ENCODE results near the gene GIGYF2. TPM values are rescaled to one million over a fixed set of nuclear protein-coding genes. Genes with fewer than 3 reads are reported as not detected.

GIGYF2 gene
- polyA plus RNA-seq, 10 donors: 35.3 to 44.9 (median 39.3) TPM

DNA sequence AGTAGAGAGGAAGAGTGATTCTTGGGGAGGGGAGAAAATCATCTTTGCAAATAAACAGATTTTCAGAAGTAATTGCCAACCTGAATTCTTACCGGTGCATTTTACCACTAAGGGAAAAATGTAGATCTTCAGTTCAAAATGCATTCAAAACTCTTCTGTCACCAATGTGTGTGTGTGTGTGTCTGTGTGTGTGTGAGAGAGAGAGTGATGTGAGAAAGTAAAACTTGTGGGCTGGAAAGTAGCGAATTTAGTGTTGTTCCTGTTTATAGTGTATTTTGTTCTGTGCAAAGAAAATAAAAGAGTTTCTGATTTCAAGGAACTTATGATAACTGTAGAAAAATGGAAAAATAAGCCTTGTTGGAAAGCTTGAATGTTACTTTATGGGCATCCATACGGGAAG is 52.2 kb downstream of the GIGYF2 start:
- no peak for DNase-seq

DNA sequence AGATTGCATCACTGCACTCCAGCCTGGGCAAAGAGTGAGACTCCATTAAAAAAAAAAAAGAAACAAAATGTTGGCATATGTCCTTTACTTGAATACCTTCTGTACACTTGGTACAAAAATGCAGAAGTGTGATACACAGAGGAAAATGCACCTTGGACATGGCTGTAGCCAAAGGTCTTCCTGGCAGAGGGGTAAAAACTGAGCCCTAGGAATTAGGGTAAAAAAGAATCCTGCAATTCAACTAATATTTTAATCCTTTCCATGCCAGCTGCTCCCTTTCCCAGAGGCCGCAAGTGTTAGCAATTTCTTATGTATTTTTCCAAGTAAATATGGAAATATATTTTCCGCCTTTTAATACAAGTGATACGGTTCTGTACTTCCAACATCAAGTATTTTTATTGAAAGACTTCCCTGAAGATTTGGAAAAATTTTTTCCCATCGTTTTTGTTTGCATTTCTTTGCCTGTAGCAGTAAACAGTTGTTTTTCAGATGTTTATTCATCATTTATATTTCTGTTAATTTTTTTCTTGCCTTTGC is 53.1 kb downstream of the GIGYF2 start:
- no peak for DNase-seq

- no peak for DNase-seq
These were observed 60.8 kb downstream of the GIGYF2 start for GRCh38 chr2:232757905-232758304.

- peak in 2 of 3 donors; percentile 6 to 12 for DNase-seq
These were observed 64.3 kb downstream of the GIGYF2 start for GRCh38 chr2:232761301-232761907.

GRCh38 chr2:232767866-232768265 is 70.7 kb downstream of the GIGYF2 start:
- no peak for DNase-seq

- no peak for DNase-seq
These were observed 73.1 kb downstream of the GIGYF2 start for GRCh38 chr2:232770207-232770606.

DNA sequence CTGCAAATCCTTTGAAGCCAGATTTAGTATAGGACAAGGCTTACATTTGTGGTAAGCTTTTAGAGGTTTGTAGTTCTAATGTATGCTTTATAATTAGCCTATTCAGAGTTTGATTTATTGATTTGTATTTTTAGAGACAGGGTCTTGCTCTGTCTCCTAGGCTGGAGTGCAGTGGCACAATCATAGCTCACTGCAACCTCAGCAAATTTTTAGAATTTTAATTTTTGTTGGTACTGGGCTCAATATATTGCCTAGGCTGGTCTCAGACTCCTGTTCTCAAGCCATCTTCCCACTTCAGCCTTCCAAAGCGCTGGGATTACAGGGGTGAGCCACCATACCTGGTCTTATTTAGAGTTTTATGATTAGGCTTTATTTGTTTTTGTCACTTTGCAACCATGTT is 74.7 kb downstream of the GIGYF2 start:
- DNase-seq: no peak

GRCh38 chr2:232772531-232772930 is 75.4 kb downstream of the GIGYF2 start:
- no peak for DNase-seq

GRCh38 chr2:232773815-232774214 is 76.7 kb downstream of the GIGYF2 start:
- DNase-seq: no peak

GRCh38 chr2:232776435-232776834 is 79.3 kb downstream of the GIGYF2 start, which contains the start of gene KCNJ13:
KCNJ13 (minus strand) TSS chr2:232776565; CDS start chr2:232771362, 5,203 bp downstream.
- DNase-seq: no peak

DNA sequence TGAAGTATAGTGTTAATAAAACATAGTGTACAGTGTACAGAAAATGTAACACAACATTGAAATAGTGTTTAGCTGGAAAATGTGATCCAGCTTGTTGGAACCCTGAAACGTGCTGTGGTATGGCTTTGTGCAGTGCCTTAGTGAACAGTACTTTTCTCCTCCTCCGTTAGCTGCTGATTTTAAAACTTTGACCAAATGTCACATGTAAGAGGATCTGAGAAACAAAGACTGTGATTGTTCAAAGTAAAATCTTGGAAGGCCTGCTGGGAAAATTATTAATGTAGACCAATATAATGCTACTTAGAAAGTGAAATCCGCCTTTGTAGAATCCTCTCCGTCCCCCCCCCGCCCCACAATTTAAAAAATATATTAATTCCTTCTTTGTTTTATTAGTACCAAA is 80.1 kb downstream of the GIGYF2 start:
- DNase-seq: no peak

DNA sequence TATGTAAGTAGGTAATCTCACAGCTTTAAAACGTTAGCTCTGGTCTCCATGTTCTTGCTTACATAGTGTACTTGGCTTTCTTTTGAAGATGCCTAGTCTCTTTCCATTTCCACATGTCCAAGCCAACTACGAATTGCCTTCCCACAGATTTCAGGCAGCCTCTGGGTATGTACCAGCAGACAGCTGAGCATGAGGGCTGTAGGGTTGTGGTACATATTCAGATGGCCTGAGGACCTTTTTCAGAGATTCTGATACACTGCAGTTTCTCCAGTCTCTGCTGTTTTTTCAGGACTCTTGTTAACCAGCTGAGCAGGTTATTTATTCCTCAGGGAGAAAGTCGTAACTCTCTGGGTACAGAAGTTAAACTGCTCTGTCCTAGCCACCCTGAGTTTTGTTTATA is 82.3 kb downstream of the GIGYF2 start:
- DNase-seq: peak in 1 of 3 donors; percentile 7

DNA sequence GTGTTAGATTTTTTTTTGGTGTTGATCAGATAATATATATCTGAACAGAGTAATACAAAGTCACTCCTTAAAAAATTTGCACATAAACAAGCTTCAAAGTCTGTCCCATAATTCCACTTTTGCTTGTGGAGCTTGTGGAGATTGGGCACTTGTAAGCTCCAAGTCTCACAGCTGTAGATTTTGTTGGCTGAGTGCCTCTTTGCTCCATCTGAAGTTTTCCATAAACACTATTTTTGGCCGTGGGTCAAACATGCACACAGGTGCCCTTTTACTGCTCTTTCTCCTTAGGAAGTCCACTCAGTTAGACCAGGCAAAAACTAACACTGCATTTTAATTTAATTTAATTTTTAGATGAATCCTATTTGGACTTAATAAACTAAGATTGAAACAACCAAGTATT is 82.8 kb downstream of the GIGYF2 start:
- DNase-seq: peak; percentile 30 to 60 (median 41)

GRCh38 chr2:232781765-232782164 is 84.6 kb downstream of the GIGYF2 start:
- peak in 1 of 3 donors; percentile 2 for DNase-seq

GRCh38 chr2:232783278-232783677 is 86.1 kb downstream of the GIGYF2 start:
- no peak for DNase-seq

- DNase-seq: no peak
These were observed 90.7 kb downstream of the GIGYF2 start for GRCh38 chr2:232787806-232788205.

DNA sequence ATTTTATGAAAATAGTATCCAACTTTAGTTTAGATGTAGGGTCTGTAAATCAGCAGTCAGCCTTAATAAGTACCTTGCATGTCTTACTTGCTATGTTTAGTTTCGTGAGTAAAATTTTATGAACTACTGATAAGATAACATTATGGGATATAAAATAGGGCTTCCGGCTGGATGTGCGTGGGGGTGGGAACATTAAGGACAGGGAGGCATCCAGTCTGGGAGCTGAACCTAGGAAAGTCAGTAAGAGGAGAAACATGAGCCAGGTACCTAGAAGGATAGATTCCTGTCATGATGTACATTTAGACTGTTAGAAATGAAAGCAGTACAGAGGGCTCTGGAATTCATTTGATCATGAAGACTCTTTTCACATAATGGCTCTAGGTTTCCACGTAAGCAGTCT is 92.0 kb downstream of the GIGYF2 start:
- DNase-seq: no peak

- DNase-seq: no peak
These were observed 94.4 kb downstream of the GIGYF2 start for GRCh38 chr2:232791518-232791917.

GRCh38 chr2:232793271-232793670 is 96.1 kb downstream of the GIGYF2 start:
- no peak for DNase-seq

DNA sequence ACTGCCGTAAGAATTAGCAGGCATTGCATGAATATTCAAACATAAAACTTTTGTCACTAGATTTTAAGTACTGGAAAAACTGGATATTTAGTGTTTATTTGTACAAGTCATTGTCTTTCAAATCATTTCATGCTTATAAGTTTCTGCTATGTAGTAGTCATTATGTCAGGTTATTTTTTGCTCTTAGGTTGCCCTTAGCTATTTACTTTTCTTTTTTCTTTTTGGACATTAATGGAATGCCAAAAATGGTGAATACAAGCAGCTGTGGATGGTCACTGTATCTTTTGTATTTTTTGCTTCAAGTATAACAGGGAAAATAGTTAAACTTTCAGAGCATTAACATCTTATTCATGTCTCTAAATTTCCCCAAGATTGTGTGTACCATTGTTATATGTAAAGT is 97.8 kb downstream of the GIGYF2 start:
- DNase-seq: no peak

DNA sequence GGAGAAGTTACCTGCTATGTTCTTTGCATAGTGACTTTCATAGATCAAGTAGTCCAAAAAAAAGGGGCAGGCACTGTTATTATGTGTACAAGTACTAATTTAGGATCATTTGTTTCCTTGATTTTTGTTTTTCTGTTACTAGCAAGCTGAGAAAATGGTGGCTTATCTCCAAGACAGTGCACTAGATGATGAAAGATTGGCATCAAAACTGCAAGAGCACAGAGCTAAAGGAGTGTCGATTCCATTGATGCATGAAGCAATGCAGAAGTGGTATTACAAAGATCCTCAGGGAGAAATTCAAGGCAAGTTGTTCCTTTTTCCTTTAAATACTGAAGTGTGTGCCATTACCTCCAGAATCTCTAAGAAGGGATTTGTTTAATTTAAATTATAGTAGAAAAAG is 98.8 kb downstream of the GIGYF2 start:
- no peak for DNase-seq

GRCh38 chr2:232798187-232798586 is 101.1 kb downstream of the GIGYF2 start:
- DNase-seq: no peak

GRCh38 chr2:232800166-232800565 is 103.0 kb downstream of the GIGYF2 start:
- DNase-seq: peak in 1 of 3 donors; percentile 12

GRCh38 chr2:232802091-232802490 is 105.0 kb downstream of the GIGYF2 start:
- no peak for DNase-seq
